Smooth muscle cell of the coronary artery (primary cell): ENCODE measurements around the gene TMPRSS13. TPM values are rescaled to one million over a fixed set of nuclear protein-coding genes. Genes with fewer than 3 reads are reported as not detected.

Source experiments
- total RNA-seq: library from RNA; depleted of rRNA; stranded (reverse); fragments of >200 nt; gene quantifications from 2 replicates; pipeline ENCODE4 v1.2.3, GENCODE V29; 2014; ENCODE audit warnings: low replicate concordance

TMPRSS13 gene
- not detected in 2 replicates for total RNA-seq

DNA sequence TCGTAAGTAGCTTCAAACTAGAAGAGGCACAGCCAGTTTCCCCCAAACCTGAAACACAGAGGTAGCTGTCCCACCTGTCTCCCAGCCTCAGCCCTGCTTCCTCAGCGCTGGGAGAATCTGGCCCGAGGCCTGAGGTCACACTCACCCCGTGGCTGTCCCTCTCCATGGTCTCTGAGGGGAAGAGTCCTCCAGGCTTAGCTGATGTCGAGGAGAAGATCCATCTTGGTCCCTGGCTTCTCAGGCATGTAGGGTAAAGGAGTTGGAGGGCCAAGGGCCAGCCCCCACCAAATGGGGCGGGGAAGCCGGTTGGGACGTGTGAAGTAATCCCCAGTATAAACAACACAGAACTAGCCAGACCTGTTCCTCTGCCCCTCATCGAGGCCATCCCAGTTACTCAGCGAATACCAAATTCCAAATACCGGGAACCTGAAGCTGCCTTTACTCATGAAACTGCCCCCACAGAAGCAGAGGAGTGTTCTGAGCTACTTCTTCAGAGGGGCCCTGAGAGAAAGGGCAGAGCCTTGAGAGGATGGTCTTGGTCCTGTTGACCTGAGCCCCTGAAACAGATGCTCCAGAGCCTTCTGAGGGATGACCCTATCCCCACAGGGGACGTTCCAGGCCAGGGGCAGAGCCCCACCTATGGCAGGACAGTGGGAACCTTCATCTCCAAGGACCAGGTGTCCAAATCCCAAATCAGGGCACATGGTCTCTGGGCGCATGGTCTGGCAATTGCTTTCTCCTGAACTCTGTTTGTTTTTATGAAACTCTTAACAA lies at the start of gene TMPRSS13:
Gene TMPRSS13, minus strand, starts transcription at position 261 of the 774 bp plus-strand sequence. Its CDS starts 95 bp downstream, at position 166.

DNA sequence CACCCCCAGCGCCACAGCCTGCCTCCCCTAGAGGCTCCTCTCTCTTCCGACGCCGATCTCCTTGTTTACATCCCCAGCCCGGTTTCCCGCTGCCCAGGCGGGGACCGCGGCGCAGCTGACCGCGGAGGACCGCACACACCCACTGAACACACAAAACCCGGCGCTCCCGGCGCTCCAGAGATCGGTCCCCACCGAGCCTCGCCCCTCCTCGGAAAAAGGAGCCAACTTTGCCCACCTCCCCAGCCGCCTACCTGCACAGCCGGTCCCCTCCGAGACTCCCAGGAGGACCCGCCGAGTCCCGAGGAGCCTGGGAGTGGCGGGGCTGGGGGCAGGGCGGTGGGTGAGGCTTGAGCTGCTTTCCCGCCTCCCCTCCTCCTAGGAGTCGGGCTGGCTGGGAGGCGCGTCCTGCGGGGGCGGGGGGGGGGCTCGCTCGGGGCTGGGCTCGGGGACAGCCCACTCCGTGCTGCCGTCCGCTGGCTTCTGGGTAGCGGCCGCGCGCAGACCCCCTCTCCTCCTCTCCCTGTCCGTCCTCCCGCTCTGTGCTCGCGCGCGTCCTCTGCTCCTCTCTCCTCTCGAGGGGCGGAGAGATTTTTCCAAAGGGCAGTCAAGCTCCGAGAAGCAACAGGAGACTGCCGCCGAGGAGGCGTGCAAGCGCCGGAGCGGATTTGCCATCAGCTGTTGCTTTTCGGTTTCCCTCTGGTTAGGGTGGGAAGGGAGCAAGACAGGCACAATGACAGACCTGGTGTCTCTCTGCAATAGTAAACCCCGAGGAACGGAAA lies 52.7 kb downstream of the TMPRSS13 start, which contains the start of gene FXYD6:
Gene FXYD6, minus strand, starts transcription at position 318 of the 779 bp plus-strand sequence. CDS start 33,882 bp downstream, outside the sequence.

Other genes with a start within 250 kb of the TMPRSS13 start
- not detected in 2 replicates for gene DSCAML1, start 132.2 kb downstream of the TMPRSS13 start, total RNA-seq
- not detected in 2 replicates for gene FXYD2, start 104.7 kb downstream of the TMPRSS13 start, total RNA-seq
- not detected in 2 replicates for gene FXYD6, start 52.7 kb downstream of the TMPRSS13 start, total RNA-seq
- 0.08 TPM in 1 of 2 replicates, not detected in the other for gene IL10RA, start 57.0 kb upstream of the TMPRSS13 start, total RNA-seq
- gene TMPRSS4, start 147.7 kb upstream of the TMPRSS13 start, total RNA-seq = not detected in 2 replicates
- not detected in 2 replicates for gene SMIM35, start 157.6 kb upstream of the TMPRSS13 start, total RNA-seq
- gene SCN4B, start 223.4 kb upstream of the TMPRSS13 start, total RNA-seq = not detected in 2 replicates
- not detected in 2 replicates for gene SCN2B, start 247.2 kb upstream of the TMPRSS13 start, total RNA-seq